IMR-90 (cell line): ENCODE data around the gene FSIP1. TPM values are rescaled to one million over a fixed set of nuclear protein-coding genes. Genes with fewer than 3 reads are reported as not detected.

Source experiments
- ATAC-seq: fragments of 200-7000 bp; cut with Tn5 transposase; 2 replicates; pipeline ENCODE4 v1.9.1; 2020; ENCODE audit warnings: low read depth, mild to moderate bottlenecking, moderate library complexity
- BruUV-seq: library from RNA; stranded (reverse); fragments of 400-500 nt; replicated peaks from 2 replicates; lab custom pipeline; 2021; lab: Mats Ljungman, UMichigan
- CTCF ChIA-PET: fragments of 300-600 bp; formaldehyde crosslinking; extraction: SDS; loops from one replicate; lab custom pipeline; 2021; ENCODE audit warnings: antibody characterized with exemption; lab: Yijun Ruan, JAX
- POLR2A ChIA-PET: fragments of 300-600 bp; sonication (Branson Sonifier 250); formaldehyde crosslinking; loops from one replicate; lab custom pipeline; 2022; ENCODE audit warnings: antibody characterized with exemption; ENCODE audit not compliant: unreplicated experiment; lab: Charles Lee
- DNase-seq: peaks from one replicate; pipeline ENCODE4 v3.0.0; 2013
- H2AFZ ChIP-seq: replicated peaks from 2 replicates; pipeline ENCODE3; 2013; ENCODE audit warnings: low read length, mild to moderate bottlenecking; ENCODE audit not compliant: poor library complexity
- H2AK5ac ChIP-seq: 2 replicates; pipeline ENCODE4 v1.6.1; 2013; ENCODE audit warnings: low read depth, low read length, inconsistent platforms
- H2AK9ac ChIP-seq: replicated peaks from 2 replicates; pipeline ENCODE3; 2013; ENCODE audit warnings: mild to moderate bottlenecking, low read depth, low read length, moderate library complexity; ENCODE audit not compliant: poor library complexity
- H2BK120ac ChIP-seq: 2 replicates; pipeline ENCODE4 v1.6.1; 2013; ENCODE audit warnings: low read depth, low read length, inconsistent platforms
- H2BK15ac ChIP-seq: 3 replicates; pipeline ENCODE4 v1.6.1; 2013; ENCODE audit warnings: low read depth, low read length, inconsistent platforms
- H2BK20ac ChIP-seq: 2 replicates; pipeline ENCODE4 v1.6.1; 2013; ENCODE audit warnings: low read depth, mild to moderate bottlenecking, inconsistent platforms, low read length, moderate library complexity
- H2BK5ac ChIP-seq: 2 replicates; pipeline ENCODE4 v1.6.1; 2013; ENCODE audit warnings: mild to moderate bottlenecking, low read depth, low read length, inconsistent platforms; ENCODE audit not compliant: poor library complexity, severe bottlenecking
- H3K14ac ChIP-seq: replicated peaks from 2 replicates; pipeline ENCODE4 v1.6.1; 2013; ENCODE audit warnings: low read depth, low read length, inconsistent platforms
- H3K18ac ChIP-seq: 2 replicates; pipeline ENCODE4 v1.6.1; 2013; ENCODE audit warnings: low read depth, low read length, control low read depth
- H3K23ac ChIP-seq: 2 replicates; pipeline ENCODE4 v1.6.1; 2013; ENCODE audit warnings: low read depth, low read length, inconsistent platforms
- H3K27ac ChIP-seq: 2 replicates; pipeline ENCODE4 v1.5.1; 2013; ENCODE audit warnings: mild to moderate bottlenecking, control low read depth, low read length; ENCODE audit not compliant: insufficient read depth
- H3K27me3 ChIP-seq: 2 replicates; pipeline ENCODE4 v1.6.1; 2013; ENCODE audit warnings: low read length; ENCODE audit not compliant: control insufficient read depth, insufficient read depth
- H3K36me3 ChIP-seq: 2 replicates; pipeline ENCODE4 v1.6.1; 2013; ENCODE audit warnings: low read length, mixed read lengths; ENCODE audit not compliant: control insufficient read depth, insufficient read depth
- H3K4ac ChIP-seq: 2 replicates; pipeline ENCODE4 v1.6.1; 2013; ENCODE audit warnings: low read depth, low read length, inconsistent platforms
- H3K4me1 ChIP-seq: 2 replicates; pipeline ENCODE4 v1.6.1; 2013; ENCODE audit warnings: low read length, mixed read lengths; ENCODE audit not compliant: control insufficient read depth, insufficient read depth
- H3K4me2 ChIP-seq: 2 replicates; pipeline ENCODE4 v1.6.1; 2013; ENCODE audit warnings: low read depth, mild to moderate bottlenecking, control low read depth, low read length, moderate library complexity
- H3K4me3 ChIP-seq: 2 replicates; pipeline ENCODE4 v1.5.1; 2013; ENCODE audit warnings: low read depth, mild to moderate bottlenecking, control low read depth, low read length, moderate library complexity; ENCODE audit not compliant: insufficient read depth
- H3K56ac ChIP-seq: 2 replicates; pipeline ENCODE4 v1.6.1; 2013; ENCODE audit warnings: low read length, inconsistent platforms; ENCODE audit not compliant: insufficient read depth; ENCODE audit errors: extremely low read depth
- H3K79me1 ChIP-seq, 2 experiments: 2 replicates each; pipeline ENCODE4 v1.6.1; 2013; ENCODE audit warnings: low read length in 2 of 2, inconsistent platforms in 1 of 2, low read depth in 1 of 2
- H3K9ac ChIP-seq: 2 replicates; pipeline ENCODE4 v1.6.1; 2013; ENCODE audit warnings: low read depth, low read length, control low read depth
- H3K9me1 ChIP-seq: 2 replicates; pipeline ENCODE4 v1.6.1; 2013; ENCODE audit warnings: low read length, inconsistent platforms; ENCODE audit not compliant: insufficient read depth
- H3K9me3 ChIP-seq: 2 replicates; pipeline ENCODE4 v1.6.1; 2013; ENCODE audit warnings: low read length; ENCODE audit not compliant: control insufficient read depth, insufficient read depth
- H4K20me1 ChIP-seq: 2 replicates; pipeline ENCODE4 v1.6.1; 2013; ENCODE audit warnings: low read length, inconsistent platforms; ENCODE audit not compliant: insufficient read depth
- H4K5ac ChIP-seq: 2 replicates; pipeline ENCODE4 v1.6.1; 2013; ENCODE audit warnings: mild to moderate bottlenecking, low read depth, low read length, control low read depth
- H4K8ac ChIP-seq, 2 experiments: 2 replicates each; pipeline ENCODE4 v1.6.1; 2013; ENCODE audit warnings: low read depth in 2 of 2, low read length in 2 of 2, control low read depth in 1 of 2, inconsistent platforms in 1 of 2
- H4K91ac ChIP-seq: 2 replicates; pipeline ENCODE4 v1.6.1; 2013; ENCODE audit warnings: low read depth, low read length, inconsistent platforms; ENCODE audit not compliant: insufficient read depth
- BHLHE40 ChIP-seq: fragments of 150-350 bp; IDR thresholded peaks from 2 replicates; pipeline ENCODE4 v1.6.1; 2016; ENCODE audit warnings: mild to moderate bottlenecking, low read depth, low read length
- CEBPB ChIP-seq: IDR thresholded peaks from 2 replicates; pipeline ENCODE4 v1.6.1; 2012; ENCODE audit warnings: low read depth, low read length, improper control_type of control experiment
- CHD1 ChIP-seq: IDR thresholded peaks from 2 replicates; pipeline ENCODE4 v1.6.1; 2012; ENCODE audit warnings: low read depth, low read length, improper control_type of control experiment
- CTCF ChIP-seq: conservative IDR thresholded peaks from 2 replicates; pipeline ENCODE4 v1.5.1; 2012; ENCODE audit warnings: mild to moderate bottlenecking, low read depth, low read length, improper control_type of control experiment
- ELK1 ChIP-seq: fragments of 150-350 bp; IDR thresholded peaks from 2 replicates; pipeline ENCODE4 v1.6.1; 2016; ENCODE audit warnings: low read depth, mild to moderate bottlenecking, low read length, moderate library complexity, borderline replicate concordance
- FOS ChIP-seq: fragments of 150-350 bp; IDR thresholded peaks from 2 replicates; pipeline ENCODE4 v1.6.1; 2016; ENCODE audit warnings: low read depth, low read length
- MAFK ChIP-seq: IDR thresholded peaks from 2 replicates; pipeline ENCODE4 v1.6.1; 2012; ENCODE audit warnings: low read depth, low read length, improper control_type of control experiment
- MAZ ChIP-seq: IDR thresholded peaks from 2 replicates; pipeline ENCODE4 v1.6.1; 2012; ENCODE audit warnings: low read depth, mild to moderate bottlenecking, low read length, improper control_type of control experiment, moderate library complexity, borderline replicate concordance
- MXI1 ChIP-seq: IDR thresholded peaks from 2 replicates; pipeline ENCODE4 v1.6.1; 2012; ENCODE audit warnings: low read depth, mild to moderate bottlenecking, low read length, moderate library complexity, borderline replicate concordance
- NFE2L2 ChIP-seq: fragments of 150-350 bp; IDR thresholded peaks from 2 replicates; pipeline ENCODE4 v1.6.1; 2016; ENCODE audit warnings: low read depth, mild to moderate bottlenecking, low read length
- POLR2A ChIP-seq: IDR thresholded peaks from 2 replicates; pipeline ENCODE4 v1.6.1; 2012; ENCODE audit warnings: mild to moderate bottlenecking, low read depth, low read length
- RAD21 ChIP-seq: IDR thresholded peaks from 2 replicates; pipeline ENCODE4 v1.6.1; 2012; ENCODE audit warnings: low read length, improper control_type of control experiment
- RCOR1 ChIP-seq: IDR thresholded peaks from 2 replicates; pipeline ENCODE4 v1.6.1; 2012; ENCODE audit warnings: mild to moderate bottlenecking, low read length, improper control_type of control experiment; ENCODE audit not compliant: insufficient replicate concordance
- RFX5 ChIP-seq: IDR thresholded peaks from 2 replicates; pipeline ENCODE4 v1.8.0; 2012; ENCODE audit warnings: low read depth, mild to moderate bottlenecking, low read length, moderate library complexity
- SMC3 ChIP-seq: fragments of 150-350 bp; IDR thresholded peaks from 2 replicates; pipeline ENCODE4 v1.6.1; 2016; ENCODE audit warnings: low read depth, mild to moderate bottlenecking, antibody characterized with exemption, low read length, moderate library complexity
- USF2 ChIP-seq: fragments of 150-350 bp; IDR thresholded peaks from 2 replicates; pipeline ENCODE4 v1.6.1; 2017; ENCODE audit warnings: mild to moderate bottlenecking, antibody characterized with exemption, low read length, low read depth
- WGBS, 2 experiments: methylation state at CpG; one replicate each; pipeline versions ENCODE4 v1.1.5 to v1.1.7; 2013; ENCODE audit warnings: missing lambda C conversion rate in 2 of 2; ENCODE audit not compliant: insufficient read length in 1 of 2; ENCODE audit errors: extremely low coverage in 2 of 2; 5-methylcytosine and 5-hydroxymethylcytosine counted together
- dilution Hi-C: fragments of 300-500 bp; cut with HindIII; formaldehyde crosslinking; loops from one replicate; pipeline ENCODE4 v1.14.3; 2018; ENCODE audit warnings: low sequenced_read_pairs; ENCODE audit not compliant: unreplicated experiment
- in situ Hi-C: fragments of 300-500 bp; cut with MboI; formaldehyde crosslinking; loops from 3 replicates; pipeline ENCODE4 v1.14.3; 2019; ENCODE audit warnings: low sequenced_read_pairs, inconsistent platforms, mixed read lengths
- intact Hi-C: fragments of 100-400 bp; cut with micrococcal nuclease; formaldehyde crosslinking; loops from 2 replicates; pipeline ENCODE4 v1.10.0; 2022
- polyA plus RNA-seq, 3 experiments: library from polyadenylated mRNA; depleted of rRNA; stranded (reverse); fragments of >200 nt; gene quantifications; 2 replicates each; pipeline ENCODE4 v1.2.3, GENCODE V29; 2012; ENCODE audit warnings: low replicate concordance in 1 of 3
- total RNA-seq: library from RNA; depleted of rRNA; stranded (reverse); fragments of >200 nt; gene quantifications from 2 replicates; pipeline ENCODE4 v1.2.3, GENCODE V29; 2012

The FSIP1 gene
- total and polyA plus RNA-seq, 2 of the 4 experiments (the other 2 are of a cell fraction) = 0.10 to 0.18 TPM

- POLR2A ChIA-PET = no interaction called here
- peaks cover 6% of the 10 kb centered on the region for H3K4me1 ChIP-seq
- peaks cover 37% of the 10 kb centered on the region for H3K9me1 ChIP-seq
- H2BK5ac ChIP-seq = no peak overlapping the region
- H3K9me3 ChIP-seq = no peaks in the 10 kb centered on the region
- no peak overlapping the region for H2AK5ac ChIP-seq
- DNase-seq = no peak
- H3K23ac ChIP-seq = no peak overlapping the region
- BruUV-seq = no TSS peak
- H4K91ac ChIP-seq = peak overlapping the region; percentile 11; the same call in 1 of the 2 replicates
- no peak overlapping the region for H4K8ac ChIP-seq
- H2BK20ac ChIP-seq = no peak overlapping the region
- H4K5ac ChIP-seq = no peak overlapping the region
- no peak for TF ChIP-seq NFE2L2
- TF ChIP-seq RFX5 = no peak
- TF ChIP-seq ELK1 = no peak
- no peak for TF ChIP-seq MAFK
- TF ChIP-seq CHD1 = no peak
- no peak for TF ChIP-seq SMC3
- no peak for TF ChIP-seq RAD21
- TF ChIP-seq POLR2A = no peak
- no peak for TF ChIP-seq MAZ
- no peak for TF ChIP-seq MXI1
- TF ChIP-seq RCOR1 = no peak
- no peak for TF ChIP-seq CEBPB
- no peak for TF ChIP-seq CTCF
- TF ChIP-seq BHLHE40 = no peak
- TF ChIP-seq FOS = no peak
- no peak for TF ChIP-seq USF2
- in situ Hi-C loops (no loop called here), intact Hi-C loops (no loop called here), dilution Hi-C loops (no loop called here)
- no CpG with 5 or more reads among the region's 3 CpGs for WGBS, 2 experiments
- no peak overlapping the region for H3K4me2 ChIP-seq
- no peak overlapping the region for H3K14ac ChIP-seq
- no peak overlapping the region; the same call in 1 of the 2 replicates for H2BK120ac ChIP-seq
- no peak for ATAC-seq
- H3K27me3 ChIP-seq = no peaks in the 10 kb centered on the region
- H2AFZ ChIP-seq = no peak overlapping the region
- no peak overlapping the region for H3K4me3 ChIP-seq
- H3K36me3 ChIP-seq = peaks cover 11% of the 10 kb centered on the region
- H2BK15ac ChIP-seq = no peak overlapping the region
- H3K79me1 ChIP-seq = peaks cover 28 to 60% of the 10 kb centered on the region in 2 experiments
- CTCF ChIA-PET = interaction anchor here (0.6 kb wide), 1 partner anchor 117 kb away, joined by 5 read pairs; no protein-coding TSS in a partner anchor
- no peak overlapping the region for H3K9ac ChIP-seq
- H3K27ac ChIP-seq = no peak overlapping the region
- H3K18ac ChIP-seq = no peak overlapping the region; the same call in 1 of the 2 replicates
- H4K20me1 ChIP-seq = peaks cover 6% of the 10 kb centered on the region; the same call in 1 of the 2 replicates
- no peak overlapping the region for H3K56ac ChIP-seq
- peak overlapping the region; percentile 26 for H2AK9ac ChIP-seq
- H3K4ac ChIP-seq = no peak overlapping the region; the same call in 1 of the 2 replicates
Measured at GRCh38 chr15:39795486-39795885, 12.8 kb upstream of the FSIP1 start.
